AG09309 (cell line): ENCODE data around the gene MARK2.
A peak's percentile ranks its signal among the peaks of the same experiment; 100 is the strongest.

ENCODE experiments used
- DNase-seq: peaks from one replicate; pipeline ENCODE4 v3.0.0-alpha.2; 2010; ENCODE audit warnings: low read depth
- H3K4me3 ChIP-seq: 2 replicates; pipeline ENCODE4 v1.5.1; 2011; ENCODE audit warnings: mild to moderate bottlenecking, low read depth, low read length, moderate library complexity; ENCODE audit not compliant: control insufficient read depth
- TF ChIP-seq, protein P1 (sequence below): IDR thresholded peaks from 2 replicates; pipeline ENCODE4 v1.5.1; 2011; ENCODE audit warnings: mild to moderate bottlenecking, low read depth, low read length, inconsistent platforms; ENCODE audit not compliant: insufficient read depth, control insufficient read depth; ENCODE audit errors: missing control alignments

Gene MARK2

GRCh38 chr11:63940786-63941185, 101.9 kb downstream of the MARK2 start:
- DNase-seq = no peak
- H3K4me3 ChIP-seq = no peak overlapping the region
- TF ChIP-seq, protein P1, sequence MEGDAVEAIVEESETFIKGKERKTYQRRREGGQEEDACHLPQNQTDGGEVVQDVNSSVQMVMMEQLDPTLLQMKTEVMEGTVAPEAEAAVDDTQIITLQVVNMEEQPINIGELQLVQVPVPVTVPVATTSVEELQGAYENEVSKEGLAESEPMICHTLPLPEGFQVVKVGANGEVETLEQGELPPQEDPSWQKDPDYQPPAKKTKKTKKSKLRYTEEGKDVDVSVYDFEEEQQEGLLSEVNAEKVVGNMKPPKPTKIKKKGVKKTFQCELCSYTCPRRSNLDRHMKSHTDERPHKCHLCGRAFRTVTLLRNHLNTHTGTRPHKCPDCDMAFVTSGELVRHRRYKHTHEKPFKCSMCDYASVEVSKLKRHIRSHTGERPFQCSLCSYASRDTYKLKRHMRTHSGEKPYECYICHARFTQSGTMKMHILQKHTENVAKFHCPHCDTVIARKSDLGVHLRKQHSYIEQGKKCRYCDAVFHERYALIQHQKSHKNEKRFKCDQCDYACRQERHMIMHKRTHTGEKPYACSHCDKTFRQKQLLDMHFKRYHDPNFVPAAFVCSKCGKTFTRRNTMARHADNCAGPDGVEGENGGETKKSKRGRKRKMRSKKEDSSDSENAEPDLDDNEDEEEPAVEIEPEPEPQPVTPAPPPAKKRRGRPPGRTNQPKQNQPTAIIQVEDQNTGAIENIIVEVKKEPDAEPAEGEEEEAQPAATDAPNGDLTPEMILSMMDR = no peak

DNA sequence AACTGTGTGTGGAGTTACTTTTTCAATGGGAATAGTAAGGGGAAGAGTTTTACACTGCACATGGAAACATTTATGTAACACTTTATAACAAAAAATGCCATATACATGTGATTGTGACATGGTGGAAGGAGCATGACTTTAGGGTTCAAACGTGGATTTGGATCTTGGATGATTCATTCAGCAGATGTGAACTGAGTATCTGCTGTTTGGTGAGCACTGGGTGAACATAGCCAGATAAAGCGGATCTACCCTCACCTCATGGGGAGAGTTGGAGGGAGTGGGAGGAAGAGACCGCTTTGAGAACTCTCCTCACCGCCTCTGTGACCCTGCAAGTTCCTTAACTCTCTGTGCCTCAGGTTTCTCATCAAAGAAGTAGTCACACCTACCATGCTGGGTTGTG, 103.0 kb downstream of the MARK2 start:
- no peak for DNase-seq
- TF ChIP-seq, protein P1 = no peak
- H3K4me3 ChIP-seq = no peak overlapping the region

GRCh38 chr11:63942803-63943202, 103.9 kb downstream of the MARK2 start:
- no peak overlapping the region for H3K4me3 ChIP-seq
- TF ChIP-seq, protein P1 = no peak
- no peak for DNase-seq

DNA sequence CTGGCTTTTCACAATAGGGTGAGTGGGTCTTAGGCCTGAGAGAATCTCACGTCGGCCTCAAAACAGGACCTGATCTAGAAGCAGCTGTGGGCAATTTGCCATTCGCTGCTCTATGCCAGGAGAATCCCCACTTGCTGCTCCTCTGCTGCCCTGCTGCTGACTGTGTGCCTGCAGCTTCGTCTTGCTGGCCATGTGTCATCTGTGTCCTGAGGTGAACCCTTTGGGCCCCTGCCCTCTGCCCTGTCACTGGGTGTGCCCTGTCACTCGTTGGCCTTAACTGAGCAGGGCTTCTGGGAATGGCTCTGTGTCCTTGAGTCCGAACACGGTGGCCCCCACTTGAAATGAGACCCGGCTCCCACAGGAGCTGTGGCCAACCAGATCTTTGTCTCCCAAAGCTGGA, 106.1 kb downstream of the MARK2 start:
- TF ChIP-seq, protein P1 = no peak
- DNase-seq = no peak
- H3K4me3 ChIP-seq = no peak overlapping the region

- TF ChIP-seq, protein P1 = peak; percentile 68
- peak; percentile 39 for DNase-seq
- H3K4me3 ChIP-seq = no peak overlapping the region
Measured at GRCh38 chr11:63945477-63946163, 106.7 kb downstream of the MARK2 start.

- TF ChIP-seq, protein P1 = no peak
- no peak overlapping the region for H3K4me3 ChIP-seq
- no peak for DNase-seq
Measured at GRCh38 chr11:63951779-63952536, 113.0 kb downstream of the MARK2 start.
